DOHH2 (cell line): ENCODE data around the gene PAFAH2.

Experiments
- EZH2phosphoT487 ChIP-seq: fragments of 200-600 bp; sonication (generic); IDR thresholded peaks from 2 replicates; pipeline ENCODE4 v1.6.1; 2017; ENCODE audit warnings: borderline replicate concordance, mild to moderate bottlenecking, antibody characterized with exemption, low read length, moderate library complexity, mixed read lengths
- TF ChIP-seq, protein P1 (sequence below): fragments of 200-600 bp; sonication (generic); IDR thresholded peaks from one replicate; pipeline ENCODE4 v1.5.1; 2014; ENCODE audit warnings: antibody characterized with exemption, mild to moderate bottlenecking, low read depth, low read length; ENCODE audit not compliant: poor library complexity, severe bottlenecking

DNA sequence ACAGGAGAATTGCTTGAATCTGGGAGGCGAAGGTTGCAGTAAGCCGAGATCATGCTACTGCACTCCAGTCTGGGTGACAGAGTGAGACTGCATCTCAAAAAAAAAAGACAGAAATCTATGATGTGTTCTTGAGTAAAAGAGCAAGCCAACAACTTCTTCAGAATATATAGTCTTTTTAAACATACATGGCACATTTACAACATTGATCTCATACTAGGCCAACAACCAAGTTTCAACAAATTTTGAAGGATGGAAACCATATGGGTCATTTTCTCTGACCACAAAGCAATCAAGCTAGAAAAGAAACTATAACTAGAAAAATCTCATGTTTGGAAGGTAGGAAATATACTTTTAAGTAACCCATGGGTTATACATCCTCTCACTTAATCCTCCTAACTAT is 38.3 kb downstream of the PAFAH2 start:
- TF ChIP-seq, protein P1, sequence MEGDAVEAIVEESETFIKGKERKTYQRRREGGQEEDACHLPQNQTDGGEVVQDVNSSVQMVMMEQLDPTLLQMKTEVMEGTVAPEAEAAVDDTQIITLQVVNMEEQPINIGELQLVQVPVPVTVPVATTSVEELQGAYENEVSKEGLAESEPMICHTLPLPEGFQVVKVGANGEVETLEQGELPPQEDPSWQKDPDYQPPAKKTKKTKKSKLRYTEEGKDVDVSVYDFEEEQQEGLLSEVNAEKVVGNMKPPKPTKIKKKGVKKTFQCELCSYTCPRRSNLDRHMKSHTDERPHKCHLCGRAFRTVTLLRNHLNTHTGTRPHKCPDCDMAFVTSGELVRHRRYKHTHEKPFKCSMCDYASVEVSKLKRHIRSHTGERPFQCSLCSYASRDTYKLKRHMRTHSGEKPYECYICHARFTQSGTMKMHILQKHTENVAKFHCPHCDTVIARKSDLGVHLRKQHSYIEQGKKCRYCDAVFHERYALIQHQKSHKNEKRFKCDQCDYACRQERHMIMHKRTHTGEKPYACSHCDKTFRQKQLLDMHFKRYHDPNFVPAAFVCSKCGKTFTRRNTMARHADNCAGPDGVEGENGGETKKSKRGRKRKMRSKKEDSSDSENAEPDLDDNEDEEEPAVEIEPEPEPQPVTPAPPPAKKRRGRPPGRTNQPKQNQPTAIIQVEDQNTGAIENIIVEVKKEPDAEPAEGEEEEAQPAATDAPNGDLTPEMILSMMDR, result no peak
- TF ChIP-seq EZH2phosphoT487, result no peak
